GM21515 (cell line): ENCODE results near the gene EID3.
"Not testable (repeated sequence)": the region's sequence is repeated elsewhere in the genome, so short reads cannot be mapped to it uniquely, and the experiment has no call there.

Experiments
- ATAC-seq: cut with Tn5 transposase; IDR thresholded peaks from one replicate; pipeline ENCODE4 v1.9.1; 2021; ENCODE audit not compliant: unreplicated experiment

Gene EID3

GRCh38 chr12:104310751-104311633 lies 7.5 kb downstream of the EID3 start:
- no peak for ATAC-seq

DNA sequence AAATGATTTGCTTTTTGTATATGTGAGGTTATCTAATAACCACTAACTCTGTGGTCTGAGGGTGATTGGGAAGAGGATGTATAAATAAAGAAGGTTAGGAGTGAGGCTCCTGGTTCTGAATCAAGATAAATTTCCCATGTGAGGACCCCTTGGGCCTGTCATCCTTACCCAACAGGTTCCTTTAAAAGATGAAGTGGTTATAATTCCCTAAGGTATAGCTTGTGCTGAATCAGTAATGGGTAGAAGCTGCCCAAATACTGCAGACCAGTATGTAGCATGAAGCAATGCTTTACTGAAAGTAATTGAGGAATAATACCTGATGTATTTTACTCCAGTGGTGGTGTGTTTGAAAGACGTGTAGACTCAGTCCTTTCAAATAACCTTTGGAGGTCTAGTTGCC lies 8.7 kb downstream of the EID3 start:
- no peak for ATAC-seq

DNA sequence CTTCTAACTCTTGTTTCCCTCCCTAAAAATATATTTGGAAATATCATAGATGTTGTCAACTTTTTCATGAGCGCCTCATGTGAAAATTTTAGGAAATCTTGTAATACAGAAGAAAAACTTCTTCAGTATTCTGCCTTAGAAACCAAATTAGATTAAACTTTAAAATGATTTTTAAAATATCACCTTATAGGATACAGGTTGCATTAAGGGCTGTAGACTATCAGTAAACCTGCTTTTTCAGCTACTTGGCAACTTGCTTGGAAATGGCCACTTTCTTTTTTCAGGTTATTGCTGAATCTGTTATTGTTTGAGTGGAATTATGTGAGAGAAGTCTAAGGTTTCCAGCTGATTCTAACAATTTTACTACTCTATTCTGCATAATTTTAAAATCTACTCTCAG lies 9.1 kb downstream of the EID3 start:
- ATAC-seq: no peak

GRCh38 chr12:104313568-104314241 lies 10.2 kb downstream of the EID3 start:
- no peak for ATAC-seq

DNA sequence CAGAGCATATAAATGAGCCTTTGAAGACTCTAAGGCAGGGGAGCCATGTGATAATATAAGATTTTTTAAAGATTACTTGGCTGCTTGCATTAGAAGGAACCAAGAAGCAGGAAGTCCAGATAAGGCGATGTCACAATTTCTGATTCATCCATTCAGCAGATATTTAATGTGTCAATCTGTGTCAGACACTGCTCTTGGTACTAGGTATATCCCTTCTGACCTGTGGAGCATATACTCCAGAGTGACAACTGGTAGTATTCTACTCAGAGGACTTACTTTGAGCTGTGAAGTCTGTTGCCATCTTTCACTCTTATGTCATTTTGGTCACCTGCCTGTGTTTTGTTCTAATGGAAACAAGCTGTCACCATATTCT lies 10.7 kb downstream of the EID3 start:
- ATAC-seq: no peak

DNA sequence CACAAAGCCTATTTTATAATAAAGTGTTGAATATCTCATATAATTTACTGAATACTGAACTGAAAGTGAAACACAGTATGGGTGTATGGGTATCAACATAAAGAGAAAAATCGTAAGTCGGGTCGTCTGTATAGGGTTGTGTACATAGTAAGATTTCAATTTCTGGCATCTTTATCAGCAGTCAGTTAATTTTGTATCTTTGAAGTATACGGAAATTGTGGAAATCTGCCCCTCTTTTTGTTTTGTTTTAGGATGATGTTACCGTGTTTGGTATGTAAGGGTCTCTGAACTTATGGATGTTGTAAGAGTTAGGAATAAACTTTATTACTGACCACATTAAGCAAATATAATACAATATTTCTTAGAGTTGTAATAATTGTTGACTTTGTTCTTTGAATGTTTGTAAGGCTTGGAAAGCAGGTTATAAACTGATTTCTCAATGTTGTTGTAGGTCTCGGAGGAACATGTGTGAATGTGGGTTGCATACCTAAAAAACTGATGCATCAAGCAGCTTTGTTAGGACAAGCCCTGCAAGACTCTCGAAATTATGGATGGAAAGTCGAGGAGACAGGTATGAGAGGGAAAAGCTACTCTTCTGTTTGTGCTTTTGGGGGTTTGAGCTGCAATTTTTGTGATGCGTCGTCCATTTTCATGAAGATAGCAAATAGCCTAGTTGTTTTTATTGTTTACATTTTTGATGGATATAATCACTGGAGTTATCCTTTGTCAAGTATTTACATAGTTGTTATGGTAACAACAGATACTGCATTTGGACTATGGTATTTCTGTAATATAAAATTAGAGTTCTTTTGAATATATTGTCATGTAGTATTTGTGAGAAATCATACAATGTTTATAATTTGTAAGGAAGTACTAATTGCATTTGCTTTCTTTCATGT lies 12.0 kb downstream of the EID3 start:
- ATAC-seq: no peak

DNA sequence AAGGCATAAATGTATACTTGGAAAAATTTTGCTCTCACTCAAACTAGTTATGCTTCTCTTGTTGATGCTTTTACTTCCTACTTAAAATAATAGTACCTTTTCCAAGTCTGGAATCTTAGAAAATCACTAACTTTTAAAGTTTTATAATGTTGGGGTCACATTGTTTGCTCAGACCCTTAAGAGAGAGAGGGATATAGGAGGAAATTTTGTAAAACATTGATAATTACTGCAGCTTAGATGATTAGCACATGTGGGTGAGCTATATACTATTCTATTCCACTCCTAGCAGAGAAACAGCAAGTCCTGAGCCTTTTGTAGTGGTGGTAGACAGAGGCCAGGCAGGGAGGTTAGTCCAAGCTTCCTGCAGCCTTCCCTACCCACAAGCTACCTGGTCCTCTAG lies 13.4 kb downstream of the EID3 start:
- no peak for ATAC-seq

- no peak for ATAC-seq
Measured at GRCh38 chr12:104317538-104318210, 14.1 kb downstream of the EID3 start.

- no peak for ATAC-seq
Measured at GRCh38 chr12:104319028-104319427, 15.5 kb downstream of the EID3 start.

DNA sequence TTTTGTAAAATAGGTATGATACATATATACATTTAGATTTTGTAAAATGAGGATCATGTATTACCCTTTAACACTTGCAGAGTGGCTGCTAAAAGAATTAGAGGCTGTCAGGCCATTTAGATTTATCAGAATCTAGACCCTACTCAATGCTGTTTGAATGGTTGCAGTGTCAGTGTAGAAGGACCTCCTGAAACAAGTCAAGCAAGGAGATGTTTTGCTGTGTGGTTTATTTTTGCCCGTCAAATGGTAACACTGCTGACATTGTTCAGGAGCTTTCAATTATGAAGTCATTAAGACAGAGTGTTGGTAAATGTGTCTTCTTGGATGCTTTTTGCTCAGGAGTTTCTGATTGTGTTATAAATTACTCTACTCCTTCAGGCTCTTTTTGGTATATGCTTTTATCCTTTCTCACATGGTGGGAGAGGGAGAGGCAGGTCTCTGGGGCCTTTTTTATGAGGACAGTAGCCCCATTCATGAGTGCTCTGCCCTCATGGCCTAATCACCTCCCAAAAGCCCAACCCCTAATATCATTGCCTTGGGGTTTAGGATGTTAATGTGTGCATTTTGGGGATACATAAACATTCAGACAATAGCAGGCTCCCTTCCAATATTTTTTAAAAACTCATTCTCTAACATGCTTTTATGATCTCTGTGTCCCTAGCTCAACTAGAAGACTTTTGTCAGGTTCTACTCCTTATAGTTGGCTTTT lies 16.5 kb downstream of the EID3 start:
- no peak for ATAC-seq

DNA sequence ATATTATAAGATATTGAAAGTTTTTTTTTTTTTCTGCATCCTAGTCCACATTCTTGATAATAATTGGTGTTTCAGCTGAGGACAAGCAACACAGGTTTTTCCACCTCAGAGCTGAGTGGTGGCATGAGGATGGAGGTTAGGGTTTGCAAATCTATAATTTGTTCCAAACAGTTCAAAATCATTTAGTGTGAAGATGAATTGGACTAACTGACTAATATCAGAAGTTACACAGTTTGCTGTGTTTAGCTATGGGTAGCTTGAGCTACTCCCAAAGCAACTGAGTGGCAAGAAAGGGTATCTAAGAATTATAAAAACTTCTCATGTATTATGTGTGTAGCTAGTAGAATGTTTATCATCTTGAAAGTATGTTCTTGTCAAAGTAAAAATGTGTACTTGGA lies 17.1 kb downstream of the EID3 start:
- no peak for ATAC-seq

GRCh38 chr12:104321949-104322348 lies 18.4 kb downstream of the EID3 start:
- no peak for ATAC-seq

GRCh38 chr12:104322533-104322932 lies 19.0 kb downstream of the EID3 start:
- not testable (repeated sequence) for ATAC-seq

DNA sequence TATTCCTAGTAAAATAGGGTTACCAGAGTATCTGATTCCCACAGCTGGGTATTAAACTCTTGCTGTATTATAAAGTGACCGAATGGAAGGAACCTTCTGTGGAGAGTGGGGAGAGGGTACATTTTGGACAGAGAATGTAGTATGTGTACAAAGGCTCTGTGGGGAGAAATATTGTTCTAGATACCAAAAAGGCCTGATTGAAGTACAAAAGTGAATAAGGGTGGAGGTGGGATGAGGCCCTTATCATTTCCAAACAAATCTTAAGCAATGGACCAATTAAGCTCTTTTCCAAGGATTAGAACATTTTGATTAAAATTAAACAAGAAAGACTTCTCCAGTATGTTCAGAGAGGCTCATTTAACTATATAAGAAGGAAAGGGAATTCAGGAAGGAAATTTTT lies 20.4 kb downstream of the EID3 start:
- no peak for ATAC-seq

GRCh38 chr12:104328278-104328677 lies 24.7 kb downstream of the EID3 start:
- not testable (repeated sequence) for ATAC-seq

GRCh38 chr12:104328790-104329189 lies 25.3 kb downstream of the EID3 start:
- no peak for ATAC-seq

DNA sequence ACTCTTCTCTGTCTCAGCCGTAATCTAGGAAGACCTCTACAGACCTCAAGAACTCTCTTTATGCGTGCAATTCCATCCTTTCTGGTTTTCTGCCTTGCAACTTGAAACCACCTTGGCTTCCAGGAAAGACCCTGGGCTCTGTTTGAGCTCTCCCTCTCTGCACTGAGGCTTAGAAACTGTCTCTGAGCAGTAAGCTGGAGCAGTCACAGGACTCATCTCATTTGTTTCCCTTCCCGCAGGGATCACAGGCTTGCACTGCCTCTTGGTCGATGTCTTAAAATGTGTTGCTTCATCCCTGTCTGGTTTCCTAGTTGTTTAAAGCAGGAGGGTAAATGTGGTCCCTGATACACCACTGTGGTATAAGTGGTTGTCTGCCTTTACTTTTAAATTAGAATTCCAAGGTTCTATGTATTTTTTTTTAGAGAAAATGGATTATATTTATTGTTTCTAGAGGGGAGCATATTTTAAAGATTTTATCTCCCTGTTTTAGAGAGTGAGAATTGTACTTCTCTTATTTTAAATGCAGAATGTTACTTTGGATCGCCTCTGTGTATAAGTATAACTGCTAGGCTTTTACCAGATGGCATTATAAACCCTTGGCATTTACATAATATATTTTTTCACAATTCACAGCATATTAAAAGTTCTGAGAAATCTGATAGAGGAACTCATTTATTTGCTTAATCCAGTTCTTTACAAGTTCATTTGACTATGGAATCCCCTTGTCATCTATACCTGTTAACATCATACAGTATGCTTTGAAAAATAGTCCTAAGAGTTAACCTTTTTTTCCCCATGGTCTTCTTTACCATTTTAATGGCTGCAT lies 26.4 kb downstream of the EID3 start:
- ATAC-seq: no peak

DNA sequence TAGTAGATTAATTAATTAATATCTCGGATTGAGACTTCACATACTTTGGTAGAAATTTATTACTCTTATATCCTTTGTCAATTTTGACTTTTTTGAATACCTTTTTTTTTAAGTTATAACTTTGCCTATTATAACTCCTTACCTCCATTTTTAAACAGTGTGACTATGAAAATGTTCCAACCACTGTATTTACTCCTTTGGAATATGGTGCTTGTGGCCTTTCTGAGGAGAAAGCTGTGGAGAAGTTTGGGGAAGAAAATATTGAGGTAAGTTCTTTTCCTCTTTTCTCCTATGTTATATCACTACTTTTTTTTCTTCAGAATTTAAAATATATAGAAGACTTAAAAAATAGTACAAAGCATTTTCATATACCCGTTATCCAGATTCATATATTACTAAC lies 27.8 kb downstream of the EID3 start:
- no peak for ATAC-seq

- not testable (repeated sequence) for ATAC-seq
Measured at GRCh38 chr12:104332273-104332672, 28.7 kb downstream of the EID3 start.
